Cardiac fibroblast (primary cell): ENCODE data around the gene IL36A.

Experiments used
- DNase-seq, 2 donors: peaks; one replicate each; pipeline versions ENCODE4 v3.0.0 to v3.0.0-alpha.2; 2010; ENCODE audit warnings: low read depth in 2 of 2
- H3K4me3 ChIP-seq, 2 donors: replicated peaks in 1 of 2; 1 replicate in 1 of 2; 2 replicates in 1 of 2; pipeline ENCODE4 v1.5.1; 2011; ENCODE audit warnings: low read depth in 2 of 2, low read length in 2 of 2, mild to moderate bottlenecking in 2 of 2, moderate library complexity in 1 of 2
- TF ChIP-seq, protein P1 (sequence below): IDR thresholded peaks from one replicate; pipeline ENCODE4 v1.5.1; 2011; ENCODE audit warnings: low read depth, mild to moderate bottlenecking, low read length, inconsistent platforms

IL36A gene, protein sequence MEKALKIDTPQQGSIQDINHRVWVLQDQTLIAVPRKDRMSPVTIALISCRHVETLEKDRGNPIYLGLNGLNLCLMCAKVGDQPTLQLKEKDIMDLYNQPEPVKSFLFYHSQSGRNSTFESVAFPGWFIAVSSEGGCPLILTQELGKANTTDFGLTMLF

DNA sequence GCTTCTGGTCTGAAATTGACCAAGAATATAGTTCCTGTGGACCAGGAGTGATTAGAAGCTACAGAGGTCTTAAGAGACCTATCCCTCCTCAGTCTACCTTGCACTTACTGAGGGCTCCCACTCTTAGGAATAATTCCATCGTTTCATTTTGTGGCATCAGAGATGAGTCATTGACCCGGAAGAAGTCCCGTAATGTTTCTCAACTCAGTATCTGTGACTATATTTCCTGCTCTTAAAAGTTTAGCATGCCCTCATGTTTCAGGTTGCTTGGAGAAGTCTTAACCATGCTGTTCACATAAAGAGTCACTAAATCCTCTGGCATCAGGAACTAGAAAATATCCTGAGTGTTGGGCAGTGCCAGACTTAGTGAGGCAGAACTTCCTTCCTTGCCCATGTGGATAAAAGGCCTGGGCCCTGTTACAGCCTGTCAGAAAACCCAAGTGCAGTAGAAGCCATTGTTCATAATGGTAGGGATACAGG, at the start of gene IL36A:
Gene IL36A (plus strand): TSS at position 430 of the 480 bp plus-strand sequence. CDS start 413 bp downstream, outside the sequence.
- H3K4me3 ChIP-seq, result no peak within 1 kb of the TSS
- TF ChIP-seq, protein P1, sequence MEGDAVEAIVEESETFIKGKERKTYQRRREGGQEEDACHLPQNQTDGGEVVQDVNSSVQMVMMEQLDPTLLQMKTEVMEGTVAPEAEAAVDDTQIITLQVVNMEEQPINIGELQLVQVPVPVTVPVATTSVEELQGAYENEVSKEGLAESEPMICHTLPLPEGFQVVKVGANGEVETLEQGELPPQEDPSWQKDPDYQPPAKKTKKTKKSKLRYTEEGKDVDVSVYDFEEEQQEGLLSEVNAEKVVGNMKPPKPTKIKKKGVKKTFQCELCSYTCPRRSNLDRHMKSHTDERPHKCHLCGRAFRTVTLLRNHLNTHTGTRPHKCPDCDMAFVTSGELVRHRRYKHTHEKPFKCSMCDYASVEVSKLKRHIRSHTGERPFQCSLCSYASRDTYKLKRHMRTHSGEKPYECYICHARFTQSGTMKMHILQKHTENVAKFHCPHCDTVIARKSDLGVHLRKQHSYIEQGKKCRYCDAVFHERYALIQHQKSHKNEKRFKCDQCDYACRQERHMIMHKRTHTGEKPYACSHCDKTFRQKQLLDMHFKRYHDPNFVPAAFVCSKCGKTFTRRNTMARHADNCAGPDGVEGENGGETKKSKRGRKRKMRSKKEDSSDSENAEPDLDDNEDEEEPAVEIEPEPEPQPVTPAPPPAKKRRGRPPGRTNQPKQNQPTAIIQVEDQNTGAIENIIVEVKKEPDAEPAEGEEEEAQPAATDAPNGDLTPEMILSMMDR, result no peak
- DNase-seq, result peak in 1 of 2 donors; percentile 12

DNA sequence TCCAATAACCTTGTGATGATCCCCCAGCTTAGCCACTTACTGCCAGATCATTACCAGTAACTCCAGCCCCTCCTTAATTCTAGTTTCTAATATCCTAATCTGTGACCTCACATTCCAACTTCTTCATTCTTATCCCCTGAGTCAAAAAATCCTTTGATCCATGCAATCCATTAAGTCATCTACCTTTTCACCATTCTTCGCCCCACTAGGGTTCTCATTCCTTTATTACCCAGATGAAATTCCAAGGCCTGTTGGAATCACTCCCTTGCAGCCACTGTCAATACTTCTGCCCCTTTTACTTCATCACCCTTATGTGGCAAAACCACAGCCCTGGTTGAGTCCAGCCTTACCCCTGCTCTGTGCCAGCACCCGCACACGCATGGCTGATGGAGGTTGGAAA, 47.7 kb upstream of the IL36A start:
- TF ChIP-seq, protein P1, result no peak
- no peak for DNase-seq
- H3K4me3 ChIP-seq, result no peak overlapping the region

DNA sequence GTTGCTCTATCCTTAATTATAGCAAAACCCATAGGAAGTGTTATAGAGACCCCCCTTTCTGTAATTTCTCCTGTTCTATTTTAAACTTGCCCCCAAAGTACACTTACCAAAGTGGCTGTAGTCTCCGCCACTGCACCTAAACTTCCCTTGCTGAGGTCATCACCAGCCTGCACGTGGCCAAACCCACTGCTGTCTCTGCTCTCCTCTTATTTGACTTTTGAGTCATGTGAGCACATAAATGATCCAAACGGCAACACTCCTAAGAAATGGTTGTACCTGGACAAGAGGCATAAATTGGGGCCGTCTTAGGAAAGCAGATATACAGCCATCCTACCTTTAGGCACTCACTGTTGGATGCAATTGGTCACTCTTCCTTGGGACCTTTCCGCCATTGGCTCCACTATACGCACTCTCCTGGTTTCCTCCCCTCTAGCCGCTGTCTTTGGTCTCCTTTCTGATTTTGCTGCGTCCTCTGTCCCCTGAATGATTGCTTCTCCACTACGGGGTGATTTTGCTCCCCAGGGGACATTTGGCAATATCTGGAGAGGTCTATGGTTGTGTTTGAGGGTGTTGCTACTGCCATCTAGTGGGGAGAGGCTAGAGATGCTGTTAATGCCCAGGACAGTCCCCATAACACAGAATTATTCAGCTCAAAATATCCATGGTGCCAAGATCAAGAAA, 46.7 kb upstream of the IL36A start:
- TF ChIP-seq, protein P1, result peak; percentile 94

DNA sequence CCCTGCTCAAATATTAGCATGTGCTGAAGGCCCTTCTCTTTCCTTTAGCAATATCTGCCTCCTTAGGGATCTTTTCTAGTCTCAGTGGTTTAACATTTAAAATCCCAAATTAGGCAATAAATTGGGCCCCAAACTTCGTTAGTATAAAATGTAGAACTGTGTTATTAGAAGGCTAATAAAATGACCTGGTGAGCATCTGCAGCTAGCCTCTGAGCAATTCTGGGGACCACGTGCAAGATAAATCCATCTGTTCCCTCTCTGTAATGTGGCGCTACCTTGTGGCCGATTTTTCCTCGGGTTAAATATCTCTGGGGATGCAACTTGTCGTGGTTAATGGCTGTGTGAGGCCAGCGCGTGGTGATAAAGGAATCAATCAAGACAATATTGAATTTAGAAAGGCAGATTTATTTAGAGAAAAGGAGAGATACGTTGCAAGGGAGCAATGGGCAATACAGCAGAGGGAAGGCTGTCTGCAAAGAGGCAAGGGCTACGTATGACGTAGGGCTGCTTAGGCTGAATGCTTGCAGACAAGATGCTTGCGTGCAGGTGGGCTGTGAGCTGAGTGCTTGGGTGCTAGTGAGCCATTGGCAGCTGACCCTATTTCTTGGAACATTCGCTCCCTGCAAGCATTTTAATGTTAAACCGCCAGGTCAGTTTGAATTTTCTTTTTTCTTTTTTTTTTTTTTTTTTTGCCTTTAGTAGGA, 46.0 kb upstream of the IL36A start:
- no peak overlapping the region for H3K4me3 ChIP-seq
- peak in 1 of 2 donors; percentile 5 for DNase-seq
- TF ChIP-seq, protein P1, result no peak

More for the DNA sequence above, 46.7 kb upstream of the IL36A start:
- peak; percentile 71 to 81 for DNase-seq
- no peak overlapping the region for H3K4me3 ChIP-seq

DNA sequence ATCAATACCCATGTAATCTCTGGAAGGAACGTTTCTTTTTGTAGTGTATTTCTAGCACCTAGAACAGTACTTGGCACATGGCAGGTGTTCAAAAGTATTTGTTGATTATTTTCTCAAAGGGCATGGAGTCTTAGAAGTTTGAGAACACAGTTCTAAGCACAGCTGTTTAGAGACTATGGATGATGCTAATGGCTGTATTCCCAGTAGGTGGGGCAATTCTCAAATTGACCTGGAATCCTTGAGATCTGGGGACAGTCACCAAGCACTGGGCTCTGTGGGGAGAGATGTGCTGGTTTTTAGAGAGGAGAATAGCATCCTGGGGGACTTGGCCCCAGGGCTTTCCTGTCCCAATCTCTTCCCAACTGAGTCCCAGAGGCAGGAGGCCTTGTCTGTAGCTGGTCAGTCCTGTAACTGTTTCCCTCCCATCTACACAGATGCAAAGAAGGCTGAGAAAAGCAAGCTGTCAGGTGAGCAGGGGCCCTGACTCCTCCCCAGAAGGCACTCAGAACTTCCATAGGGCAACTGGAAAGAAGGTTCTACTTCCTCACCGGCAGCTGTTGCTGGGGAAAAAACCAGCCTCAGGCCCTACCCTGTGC, 44.9 kb upstream of the IL36A start:
- H3K4me3 ChIP-seq, result no peak overlapping the region
- TF ChIP-seq, protein P1, result no peak
- DNase-seq, result no peak

DNA sequence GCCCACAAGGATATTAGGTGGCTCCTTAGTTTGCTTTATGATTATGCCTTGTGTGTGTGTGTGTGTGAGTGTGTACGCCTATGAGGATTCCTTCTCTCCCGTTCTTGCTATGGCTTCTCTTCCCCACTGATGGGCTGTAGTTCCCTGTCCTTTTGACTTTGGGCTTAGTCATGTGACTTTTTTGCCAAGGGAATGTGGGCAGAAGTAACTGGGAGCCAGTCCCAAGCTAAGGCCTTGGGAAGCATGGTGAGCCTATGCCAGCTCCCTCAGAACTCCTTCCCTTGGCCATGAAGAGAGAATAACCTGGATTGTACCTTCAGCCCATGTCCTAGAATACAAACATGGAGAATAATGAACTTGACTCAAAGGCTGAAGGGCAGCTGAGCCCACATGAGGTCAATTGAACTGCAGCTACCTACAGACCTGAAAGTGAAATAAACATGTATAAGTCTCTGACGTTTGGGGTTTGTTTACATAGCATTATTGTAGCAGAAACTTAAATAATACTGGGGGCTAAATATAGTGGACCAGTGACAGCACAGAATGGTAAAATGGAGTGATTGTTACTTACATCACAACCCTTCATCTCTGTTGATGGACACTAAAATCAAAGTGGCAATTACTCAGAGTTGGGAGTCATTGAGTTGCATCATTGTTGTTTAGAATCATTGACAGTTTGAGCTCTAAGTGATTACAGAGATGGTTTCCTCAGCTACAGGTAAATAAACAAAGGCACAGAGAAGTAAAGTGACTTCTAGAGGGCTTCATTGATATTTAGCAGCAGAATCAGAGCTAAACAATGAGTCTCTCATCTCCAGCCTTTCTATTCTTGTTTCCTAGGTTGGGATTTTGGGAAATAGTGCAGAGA, 42.7 kb upstream of the IL36A start:
- TF ChIP-seq, protein P1, result no peak
- DNase-seq, result no peak

More for the DNA sequence above, 42.7 kb upstream of the IL36A start:
- H3K4me3 ChIP-seq, result no peak overlapping the region
